ENCODE measurements around the gene ITGA11. TPM values are rescaled to one million over a fixed set of nuclear protein-coding genes. Genes with fewer than 3 reads are reported as not detected.

The ITGA11 gene
- total and polyA plus RNA-seq, 2 experiments from 2014 or later, result 0.03 to 0.40 TPM

- Histone ChIP-seq H3K27me3 (ENCODE audit: insufficient read depth) (no peaks in the 10 kb centered on the region), H3K79me2 (replicated peaks; ENCODE audit: insufficient read depth) (peaks cover 18% of the 10 kb centered on the region), H4K20me1 (replicated peaks; ENCODE audit: insufficient read depth) (no peaks in the 10 kb centered on the region), H3K4me2 (no peak overlapping the region), H3K27ac (ENCODE audit: low read depth) (no peak overlapping the region; the same call in 1 of the 2 replicates), H3K4me1 (ENCODE audit: insufficient read depth) (peaks cover 4% of the 10 kb centered on the region), H3K9me2 (ENCODE audit: insufficient read depth) (no peaks in the 10 kb centered on the region), H2AFZ (no peak overlapping the region), H3K4me3 (no peak overlapping the region), H3F3A (replicated peaks; ENCODE audit: low read depth) (0 out of 2 replicates have a peak, but pooled peaks cover 3% of the 10 kb centered on the region), H3K36me3 (ENCODE audit: insufficient read depth) (no peaks in the 10 kb centered on the region)
- Mint-ChIP-seq H3K9me3 (no peaks in the 10 kb centered on the region), H3K4me1 (peaks cover 8% of the 10 kb centered on the region), H3K27me3 (ENCODE audit: insufficient read depth, low read depth, poor library complexity) (no peaks in the 10 kb centered on the region), H3K4me3 (no peak overlapping the region), H3K27ac (no peak overlapping the region), H3K36me3 (ENCODE audit: low read depth) (no peaks in the 10 kb centered on the region; the same call in 2 of the 3 replicates)
- ATAC-seq (no peak), DNase-seq (ENCODE audit: low spot score) (no peak)
- TF ChIP-seq, protein P1, sequence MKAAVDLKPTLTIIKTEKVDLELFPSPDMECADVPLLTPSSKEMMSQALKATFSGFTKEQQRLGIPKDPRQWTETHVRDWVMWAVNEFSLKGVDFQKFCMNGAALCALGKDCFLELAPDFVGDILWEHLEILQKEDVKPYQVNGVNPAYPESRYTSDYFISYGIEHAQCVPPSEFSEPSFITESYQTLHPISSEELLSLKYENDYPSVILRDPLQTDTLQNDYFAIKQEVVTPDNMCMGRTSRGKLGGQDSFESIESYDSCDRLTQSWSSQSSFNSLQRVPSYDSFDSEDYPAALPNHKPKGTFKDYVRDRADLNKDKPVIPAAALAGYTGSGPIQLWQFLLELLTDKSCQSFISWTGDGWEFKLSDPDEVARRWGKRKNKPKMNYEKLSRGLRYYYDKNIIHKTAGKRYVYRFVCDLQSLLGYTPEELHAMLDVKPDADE (IDR thresholded peaks at IDR 0.05), result no peak
- no peak for TF ChIP-seq ZNF114 (CRISPR knock-in tag; IDR thresholded peaks at IDR 0.05)
- TF ChIP-seq EZH2 (IDR thresholded peaks at IDR 0.05; ENCODE audit: low read depth, unreplicated experiment), result no peak
- no peak for TF ChIP-seq CTCF (conservative IDR thresholded peaks at IDR 0.05; ENCODE audit: low read depth in 2 of 2)
- no peak for TF ChIP-seq REST (IDR thresholded peaks at IDR 0.05; ENCODE audit: unreplicated experiment)
- TF ChIP-seq ZNF462 (CRISPR knock-in tag; IDR thresholded peaks at IDR 0.05), result no peak
Observed at GRCh38 chr15:68298882-68299381, 133.0 kb downstream of the ITGA11 start.

Data from GM23338 (cell line).